HepG2 (cell line): ENCODE data around the gene BBLN. TPM values are rescaled to one million over a fixed set of nuclear protein-coding genes. Genes with fewer than 3 reads are reported as not detected.
A peak's percentile ranks its signal among the peaks of the same experiment; 100 is the strongest.

Source experiments
- CEBPG ChIP-seq: IDR thresholded peaks from 2 replicates; pipeline ENCODE4 v1.6.1; 2016
- CENPX ChIP-seq: sonication (generic); formaldehyde crosslinking; IDR thresholded peaks from 2 replicates; pipeline ENCODE4 v1.9.0; 2021; ENCODE audit warnings: mild to moderate bottlenecking, missing genetic modification reagents, moderate library complexity
- CERS6 ChIP-seq: sonication (generic); formaldehyde crosslinking; IDR thresholded peaks from 2 replicates; pipeline ENCODE4 v1.5.0; 2020; ENCODE audit warnings: missing genetic modification reagents
- FOXK2 ChIP-seq: fragments of 450-650 bp; IDR thresholded peaks from 2 replicates; pipeline ENCODE4 v1.6.1; 2016
- HNRNPUL1 ChIP-seq: fragments of 200-400 bp; formaldehyde crosslinking; IDR thresholded peaks from 2 replicates; pipeline ENCODE4 v1.6.1; 2017; ENCODE audit warnings: low read depth, mild to moderate bottlenecking, low read length, moderate library complexity
- KLF12 ChIP-seq: sonication (generic); formaldehyde crosslinking; IDR thresholded peaks from 2 replicates; pipeline ENCODE4 v1.4.0; 2020; ENCODE audit warnings: missing genetic modification reagents, borderline replicate concordance
- NONO ChIP-seq, 2 experiments: fragments of 450-650 bp in 1 of 2; sonication (generic) in 1 of 2; formaldehyde crosslinking in 1 of 2; IDR thresholded peaks in 1 of 2; conservative IDR thresholded peaks in 1 of 2; 2 replicates each; pipeline versions ENCODE4 v1.6.1 to v1.8.0; 2017 to 2022; ENCODE audit warnings: mild to moderate bottlenecking in 1 of 2, missing genetic modification reagents in 1 of 2, moderate library complexity in 1 of 2
- PATZ1 ChIP-seq: sonication (generic); formaldehyde crosslinking; IDR thresholded peaks from 2 replicates; pipeline ENCODE4 v1.4.0; 2020; ENCODE audit warnings: missing genetic modification reagents
- SKIL ChIP-seq: sonication (generic); formaldehyde crosslinking; IDR thresholded peaks from 2 replicates; pipeline ENCODE4 v1.8.0; 2022; ENCODE audit warnings: missing genetic modification reagents, mild to moderate bottlenecking, moderate library complexity, borderline replicate concordance
- SMAD3 ChIP-seq: sonication (generic); formaldehyde crosslinking; IDR thresholded peaks from 2 replicates; pipeline ENCODE4 v1.4.0; 2020; ENCODE audit warnings: missing genetic modification reagents
- TFDP2 ChIP-seq: sonication (generic); formaldehyde crosslinking; IDR thresholded peaks from 2 replicates; pipeline ENCODE4 v1.4.0; 2020; ENCODE audit warnings: missing genetic modification reagents
- U2AF2 ChIP-seq: fragments of 200-400 bp; formaldehyde crosslinking; IDR thresholded peaks from 2 replicates; pipeline ENCODE4 v1.6.1; 2017; ENCODE audit warnings: low read depth, mild to moderate bottlenecking, low read length
- ZFP1 ChIP-seq: IDR thresholded peaks from 2 replicates; pipeline ENCODE4 v1.6.1; 2016
- ZNF138 ChIP-seq: sonication (generic); formaldehyde crosslinking; IDR thresholded peaks from 2 replicates; pipeline ENCODE4 v1.5.0; 2020; ENCODE audit warnings: mild to moderate bottlenecking, low read depth, missing genetic modification reagents
- ZNF296 ChIP-seq: sonication (generic); formaldehyde crosslinking; conservative IDR thresholded peaks from 2 replicates; pipeline ENCODE4 v1.5.0; 2020; ENCODE audit warnings: mild to moderate bottlenecking, missing genetic modification reagents
- ZNF367 ChIP-seq: sonication (generic); formaldehyde crosslinking; IDR thresholded peaks from 2 replicates; pipeline ENCODE4 v1.4.0; 2020; ENCODE audit warnings: missing genetic modification reagents, borderline replicate concordance
- ZNF503 ChIP-seq: sonication (generic); formaldehyde crosslinking; IDR thresholded peaks from 2 replicates; pipeline ENCODE4 v1.4.0; 2020; ENCODE audit warnings: missing genetic modification reagents
- ZNF660 ChIP-seq: sonication (generic); formaldehyde crosslinking; IDR thresholded peaks from 2 replicates; pipeline ENCODE4 v1.5.1; 2020; ENCODE audit warnings: mild to moderate bottlenecking, low read depth, missing genetic modification reagents, borderline replicate concordance
- ZNF713 ChIP-seq: sonication (generic); formaldehyde crosslinking; IDR thresholded peaks from 2 replicates; pipeline ENCODE4 v1.4.0; 2020; ENCODE audit warnings: mild to moderate bottlenecking, missing genetic modification reagents
- ZNF788 ChIP-seq: sonication (generic); formaldehyde crosslinking; IDR thresholded peaks from 2 replicates; pipeline ENCODE4 v1.5.0; 2020; ENCODE audit warnings: mild to moderate bottlenecking, missing genetic modification reagents, borderline replicate concordance
- ZSCAN29 ChIP-seq: sonication (generic); formaldehyde crosslinking; conservative IDR thresholded peaks from 2 replicates; pipeline ENCODE4 v1.4.0; 2020; ENCODE audit warnings: mild to moderate bottlenecking, missing genetic modification reagents
- polyA plus RNA-seq, 8 experiments: library from polyadenylated mRNA; depleted of rRNA in 3 of 8; stranded (reverse) in 7 of 8; unstranded in 1 of 8; fragments of >200 nt; fragmentation: Illumina TruSeq in 4 of 8; extraction: Trizol in 4 of 8; gene quantifications; 2 replicates each; pipeline versions ENCODE4 v1.2.1 to v1.2.3, GENCODE V29; 2011 to 2016; ENCODE audit warnings: low read depth in 4 of 8, missing spikeins in 1 of 8, mixed read lengths in 1 of 8; ENCODE audit not compliant: insufficient read depth in 1 of 8
- total RNA-seq, 5 experiments: library from RNA; depleted of rRNA; stranded (reverse); fragments of >200 nt; fragmentation: Illumina TruSeq; extraction: Trizol; gene quantifications; 2 replicates each; pipeline ENCODE4 v1.2.3, GENCODE V29; 2016; ENCODE audit warnings: low read depth in 1 of 5

Gene BBLN
- total and polyA plus RNA-seq, 2 of the 13 experiments (the other 11 are each of a cell fraction or from before 2014, with no cell fraction given) = 27.6 to 33.1 TPM

GRCh38 chr9:128115187-128116103 is 44.6 kb upstream of the BBLN start (continued):
- TF ChIP-seq ZNF503 (CRISPR knock-in tag) (peak; percentile 96), ZSCAN29 (CRISPR knock-in tag) (peak; percentile 89), FOXK2 (no peak; the same call in 1 of the 2 replicates), ZNF296 (CRISPR knock-in tag) (0 out of 2 replicates have a peak, but pooled peaks have one; percentile 17), ZNF138 (CRISPR knock-in tag) (0 out of 2 replicates have a peak, but pooled peaks have one; percentile 41), ZNF713 (0 out of 2 replicates have a peak, but pooled peaks have one; percentile 14), CERS6 (CRISPR knock-in tag) (no peak), PATZ1 (peak; percentile 94), KLF12 (CRISPR knock-in tag) (peak; percentile 96), CENPX (CRISPR knock-in tag) (no peak), ZNF660 (CRISPR knock-in tag) (no peak; the same call in 1 of the 2 replicates), NONO (IDR thresholded peaks at IDR 0.05) (no peak), NONO (CRISPR knock-in tag; conservative IDR thresholded peaks at IDR 0.05) (peak; percentile 92), U2AF2 (no peak), SKIL (CRISPR knock-in tag) (peak; percentile 94), HNRNPUL1 (no peak), CEBPG (CRISPR knock-in tag) (peak; percentile 65), ZNF788 (CRISPR knock-in tag) (peak; percentile 92; the same call in 1 of the 2 replicates), ZFP1 (CRISPR knock-in tag) (no peak), TFDP2 (peak; percentile 83), ZNF367 (CRISPR knock-in tag) (no peak), SMAD3 (CRISPR knock-in tag) (no peak)
